ENCODE measurements around the gene BARHL1.

DNA sequence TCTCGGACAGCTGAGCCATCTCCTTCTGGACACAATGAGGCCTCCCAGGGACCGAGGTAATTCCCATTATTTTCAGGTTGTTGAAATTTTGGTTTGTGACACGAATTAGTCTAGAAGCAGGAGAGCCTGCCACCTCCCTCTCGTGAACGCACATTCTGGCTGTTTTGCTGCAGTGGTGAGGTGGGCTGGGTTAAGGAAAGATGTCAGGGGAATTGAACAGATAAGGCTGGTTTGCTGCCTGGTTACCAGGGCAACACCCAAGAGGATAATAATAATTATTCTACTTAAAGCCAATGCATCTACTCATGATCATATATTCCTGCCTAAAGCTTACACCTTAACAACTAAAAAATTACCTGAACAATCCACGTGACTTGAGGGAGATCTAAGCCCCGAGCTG, 49.3 kb downstream of the BARHL1 start:
- TF ChIP-seq CTCF (IDR thresholded peaks at IDR 0.05) (no peak), POLR2A (IDR thresholded peaks at IDR 0.05) (no peak)
